Loucy (cell line): ENCODE measurements around the gene OLFML1.
"Not testable (repeated sequence)": the region's sequence is repeated elsewhere in the genome, so short reads cannot be mapped to it uniquely, and the experiment has no call there.

Experiments
- H2AFZ ChIP-seq: fragments of 200-600 bp; sonication (generic); 2 replicates; pipeline ENCODE4 v1.6.0; 2016; ENCODE audit warnings: antibody characterized with exemption, mild to moderate bottlenecking, low read length, moderate library complexity
- H3F3A ChIP-seq: fragments of 200-600 bp; 2 replicates; pipeline ENCODE4 v1.6.0; 2016; ENCODE audit warnings: antibody characterized with exemption, low read depth, mild to moderate bottlenecking
- H3K27me3 ChIP-seq: fragments of 200-600 bp; sonication (generic); 2 replicates; pipeline ENCODE4 v1.6.1; 2014; ENCODE audit warnings: low read length, mild to moderate bottlenecking; ENCODE audit not compliant: insufficient read depth, poor library complexity, severe bottlenecking
- H3K36me3 ChIP-seq: fragments of 200-600 bp; sonication (generic); 2 replicates; pipeline ENCODE4 v1.6.1; 2016; ENCODE audit warnings: low read length; ENCODE audit not compliant: insufficient read depth
- H3K4me1 ChIP-seq: fragments of 200-600 bp; sonication (generic); 2 replicates; pipeline ENCODE4 v1.5.1; 2014; ENCODE audit warnings: low read length, mild to moderate bottlenecking; ENCODE audit not compliant: insufficient read depth, poor library complexity, severe bottlenecking
- H3K4me2 ChIP-seq: fragments of 200-600 bp; sonication (generic); 2 replicates; pipeline ENCODE4 v1.6.0; 2014; ENCODE audit warnings: antibody characterized with exemption, low read length, low read depth, mild to moderate bottlenecking; ENCODE audit not compliant: poor library complexity, severe bottlenecking
- H3K4me3 ChIP-seq: fragments of 200-600 bp; sonication (generic); 2 replicates; pipeline ENCODE4 v1.5.1; 2014; ENCODE audit warnings: low read length, mild to moderate bottlenecking, mixed read lengths; ENCODE audit not compliant: poor library complexity, severe bottlenecking
- H3K79me2 ChIP-seq: fragments of 200-600 bp; sonication (generic); 2 replicates; pipeline ENCODE4 v1.6.1; 2014; ENCODE audit warnings: low read length; ENCODE audit not compliant: insufficient read depth
- H3K9ac ChIP-seq: fragments of 200-600 bp; sonication (generic); 2 replicates; pipeline ENCODE4 v1.6.0; 2014; ENCODE audit warnings: mild to moderate bottlenecking, low read depth, low read length, moderate library complexity; ENCODE audit not compliant: poor library complexity, severe bottlenecking
- H3K9me2 ChIP-seq: fragments of 200-600 bp; sonication (generic); replicated peaks from 2 replicates; pipeline ENCODE4 v1.6.1; 2016; ENCODE audit warnings: low read depth, low read length, mixed read lengths
- H3K9me3 ChIP-seq: fragments of 200-600 bp; sonication (generic); 2 replicates; pipeline ENCODE4 v1.6.1; 2014; ENCODE audit warnings: mild to moderate bottlenecking, antibody characterized with exemption, low read length, low read depth; ENCODE audit not compliant: insufficient read depth
- H4K20me1 ChIP-seq: fragments of 200-600 bp; sonication (generic); 2 replicates; pipeline ENCODE4 v1.6.0; 2014; ENCODE audit warnings: antibody characterized with exemption, low read length, mild to moderate bottlenecking; ENCODE audit not compliant: insufficient read depth, poor library complexity, severe bottlenecking
- CTCF ChIP-seq: fragments of 200-600 bp; sonication (generic); conservative IDR thresholded peaks from 2 replicates; pipeline ENCODE4 v1.5.1; 2014; ENCODE audit warnings: mild to moderate bottlenecking, antibody characterized with exemption, low read length
- EZH2phosphoT487 ChIP-seq: fragments of 200-600 bp; IDR thresholded peaks from 2 replicates; pipeline ENCODE4 v1.6.1; 2018; ENCODE audit warnings: antibody characterized with exemption, mild to moderate bottlenecking, moderate library complexity, borderline replicate concordance

Gene OLFML1

GRCh38 chr11:7514099-7514591 lies 28.8 kb downstream of the OLFML1 start:
- Histone ChIP-seq H3K4me3 (no peak overlapping the region), H3K9ac (no peak overlapping the region), H3K27me3 (no peaks in the 10 kb centered on the region), H3K9me2 (no peaks in the 10 kb centered on the region), H3K36me3 (no peaks in the 10 kb centered on the region), H4K20me1 (no peaks in the 10 kb centered on the region), H3K4me1 (no peaks in the 10 kb centered on the region), H2AFZ (no peak overlapping the region), H3K4me2 (no peak overlapping the region), H3F3A (no peaks in the 10 kb centered on the region), H3K9me3 (no peaks in the 10 kb centered on the region), H3K79me2 (no peaks in the 10 kb centered on the region)
- TF ChIP-seq EZH2phosphoT487 (no peak), CTCF (no peak)

GRCh38 chr11:7515447-7515886 lies 30.2 kb downstream of the OLFML1 start:
- no peaks in the 10 kb centered on the region for H3K9me3 ChIP-seq
- no peak overlapping the region for H3K4me2 ChIP-seq
- no peak overlapping the region for H3K4me3 ChIP-seq
- no peak overlapping the region for H2AFZ ChIP-seq
- no peaks in the 10 kb centered on the region for H3F3A ChIP-seq
- no peaks in the 10 kb centered on the region for H3K36me3 ChIP-seq
- no peaks in the 10 kb centered on the region for H3K79me2 ChIP-seq
- H3K4me1 ChIP-seq: no peaks in the 10 kb centered on the region
- H3K27me3 ChIP-seq: no peaks in the 10 kb centered on the region
- no peak for TF ChIP-seq EZH2phosphoT487
- no peak for TF ChIP-seq CTCF
- H3K9ac ChIP-seq: no peak overlapping the region
- no peaks in the 10 kb centered on the region for H4K20me1 ChIP-seq
- H3K9me2 ChIP-seq: no peaks in the 10 kb centered on the region

- Histone ChIP-seq H3K4me1 (no peaks in the 10 kb centered on the region), H3K9ac (no peak overlapping the region), H3K79me2 (no peaks in the 10 kb centered on the region), H3K27me3 (no peaks in the 10 kb centered on the region), H3K4me2 (no peak overlapping the region), H3K9me3 (no peaks in the 10 kb centered on the region), H3F3A (no peaks in the 10 kb centered on the region), H3K4me3 (no peak overlapping the region), H3K36me3 (no peaks in the 10 kb centered on the region), H3K9me2 (no peaks in the 10 kb centered on the region), H2AFZ (no peak overlapping the region), H4K20me1 (no peaks in the 10 kb centered on the region)
- TF ChIP-seq EZH2phosphoT487: no peak
- TF ChIP-seq CTCF: no peak
These were observed 31.2 kb downstream of the OLFML1 start for GRCh38 chr11:7516475-7516874.

GRCh38 chr11:7517743-7518142 lies 32.4 kb downstream of the OLFML1 start:
- H3K27me3 ChIP-seq, H3K36me3 ChIP-seq, H3F3A ChIP-seq, H3K79me2 ChIP-seq, H2AFZ ChIP-seq, H3K4me2 ChIP-seq, H4K20me1 ChIP-seq, H3K9ac ChIP-seq, H3K9me3 ChIP-seq, H3K4me1 ChIP-seq, H3K9me2 ChIP-seq, H3K4me3 ChIP-seq: not testable (repeated sequence)
